ENCODE data around the gene ABHD17B. TPM values are rescaled to one million over a fixed set of nuclear protein-coding genes. Genes with fewer than 3 reads are reported as not detected.

Gene ABHD17B
- total RNA-seq, 1 experiment from 2014 or later = 48.2 TPM

DNA sequence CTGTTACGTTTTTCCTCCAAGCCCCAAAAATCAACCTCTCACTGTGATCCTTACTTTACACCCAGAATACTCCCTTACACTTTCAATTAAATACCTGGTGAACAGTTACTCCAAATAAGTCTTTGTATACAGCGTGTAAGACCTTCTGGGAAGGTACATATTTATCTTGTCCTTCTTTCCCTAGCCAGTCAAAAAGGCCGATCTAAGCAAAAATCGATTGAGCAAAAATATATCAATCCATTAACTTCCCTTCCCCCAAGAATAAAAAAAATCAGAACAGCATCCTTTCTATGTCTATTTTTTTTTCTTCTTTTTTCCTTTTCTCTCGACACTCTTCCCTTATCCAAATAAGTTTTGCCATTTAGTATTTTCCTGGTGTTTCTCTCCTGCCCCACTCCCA lies 71.3 kb downstream of the ABHD17B start:
- H3K27me3 ChIP-seq = no peaks in the 10 kb centered on the region
- DNase-seq = no peak
- H3K27ac ChIP-seq = no peak overlapping the region
- no peak overlapping the region for H3K4me3 ChIP-seq
- H3K4me1 ChIP-seq = no peaks in the 10 kb centered on the region
- H3K36me3 ChIP-seq = no peaks in the 10 kb centered on the region; the same call in 1 of the 2 replicates
- peaks cover 3% of the 10 kb centered on the region for H3K9me3 ChIP-seq (replicated peaks)

DNA sequence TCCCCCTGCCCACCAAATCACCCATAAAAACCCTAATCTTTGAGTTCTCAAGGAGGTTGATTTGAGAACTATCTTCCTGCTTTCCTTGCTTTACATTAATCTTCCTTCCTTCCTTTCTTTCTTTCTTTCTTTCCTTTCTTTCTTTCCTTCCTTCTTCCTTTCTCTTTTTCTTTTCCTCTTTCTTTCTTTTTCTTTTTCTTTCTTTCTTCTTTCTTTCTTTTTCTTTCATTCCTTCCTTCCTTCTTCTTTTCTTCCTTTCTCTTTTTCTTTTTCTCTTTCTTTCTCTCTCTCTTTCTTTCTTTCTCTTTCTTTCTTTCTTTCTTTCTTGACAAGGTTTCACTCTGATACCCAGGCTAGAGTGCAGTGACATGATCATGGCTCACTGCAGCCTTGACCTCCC lies 75.4 kb downstream of the ABHD17B start:
- Histone ChIP-seq H3K4me1 (peaks cover 9% of the 10 kb centered on the region), H3K4me3 (no peak overlapping the region), H3K36me3 (no peaks in the 10 kb centered on the region; the same call in 1 of the 2 replicates), H3K27me3 (no peaks in the 10 kb centered on the region), H3K27ac (no peak overlapping the region), H3K9me3 (replicated peaks) (peaks cover 7% of the 10 kb centered on the region)
- DNase-seq = no peak

DNA sequence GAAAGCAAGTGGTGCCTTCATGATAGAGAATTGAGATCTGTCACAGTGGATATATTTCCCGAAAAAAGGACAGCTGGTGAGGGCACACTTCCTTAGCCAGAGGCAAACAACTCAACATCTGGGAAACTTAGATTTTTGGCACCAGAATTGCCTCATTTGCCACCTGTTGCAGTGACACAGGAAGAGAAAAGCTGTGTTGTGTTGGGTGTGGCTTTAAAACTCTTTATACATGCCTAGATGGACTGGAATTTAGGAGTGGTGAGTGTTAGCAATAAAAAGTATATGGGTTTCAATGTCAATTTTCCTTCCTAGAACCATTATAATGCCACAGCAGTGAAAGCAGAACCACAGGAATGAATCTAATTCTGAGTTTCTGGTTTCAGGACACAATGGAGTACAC lies 80.1 kb downstream of the ABHD17B start:
- H3K27ac ChIP-seq = peak overlapping the region; percentile 59
- H3K27me3 ChIP-seq = no peaks in the 10 kb centered on the region
- peak; percentile 65 to 93 for DNase-seq
- H3K4me3 ChIP-seq = no peak overlapping the region
- H3K9me3 ChIP-seq (replicated peaks) = peaks cover 7% of the 10 kb centered on the region
- H3K4me1 ChIP-seq = peaks cover 15% of the 10 kb centered on the region
- no peaks in the 10 kb centered on the region; the same call in 1 of the 2 replicates for H3K36me3 ChIP-seq

DNA sequence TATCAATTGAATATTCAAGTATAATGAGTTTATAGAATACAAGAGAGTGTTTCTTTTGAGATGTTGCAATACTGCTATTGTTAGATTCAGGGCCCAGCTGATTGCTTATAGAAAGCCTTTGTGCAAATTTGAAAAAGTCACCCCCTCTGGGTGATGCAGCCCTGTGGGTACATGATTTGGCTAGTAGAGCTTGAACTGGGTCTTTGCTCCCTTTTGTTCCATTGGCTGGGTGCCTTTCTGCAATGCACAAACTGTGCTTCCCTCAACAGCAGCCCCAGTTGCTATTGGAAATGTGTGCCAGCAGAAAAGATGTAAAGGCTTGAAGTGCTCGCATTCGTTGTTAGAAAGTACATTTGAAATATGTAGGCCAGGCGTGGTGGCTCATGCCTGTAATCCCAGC lies 80.8 kb downstream of the ABHD17B start:
- Histone ChIP-seq H3K9me3 (replicated peaks) (peaks cover 7% of the 10 kb centered on the region), H3K36me3 (no peaks in the 10 kb centered on the region; the same call in 1 of the 2 replicates), H3K4me1 (peaks cover 15% of the 10 kb centered on the region), H3K4me3 (no peak overlapping the region), H3K27me3 (no peaks in the 10 kb centered on the region), H3K27ac (peak overlapping the region; percentile 59)
- DNase-seq = peak in 1 of 2 experiments; percentile 42

DNA sequence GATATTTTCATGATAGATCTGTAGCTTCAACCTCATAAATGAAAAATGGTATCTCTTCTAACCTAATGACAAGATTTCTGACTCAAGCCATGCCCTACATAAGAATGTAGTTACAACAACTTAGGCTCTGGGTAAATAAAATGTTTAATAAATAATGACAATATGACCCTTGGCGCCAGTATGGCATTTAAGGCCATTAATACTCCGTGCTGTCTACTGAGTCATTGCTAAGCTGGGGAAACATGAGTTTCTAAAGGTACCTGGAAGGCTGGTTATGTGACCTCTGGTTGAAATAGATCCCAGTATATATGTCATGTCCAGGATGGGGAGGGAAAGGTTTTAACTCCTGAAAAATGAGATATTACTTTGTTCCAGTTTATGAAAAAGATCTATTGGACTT lies 84.7 kb downstream of the ABHD17B start:
- no peaks in the 10 kb centered on the region for H3K27me3 ChIP-seq
- H3K9me3 ChIP-seq (replicated peaks) = no peaks in the 10 kb centered on the region
- no peak for DNase-seq
- no peak overlapping the region for H3K27ac ChIP-seq
- no peaks in the 10 kb centered on the region for H3K36me3 ChIP-seq
- H3K4me3 ChIP-seq = no peak overlapping the region
- peaks cover 24% of the 10 kb centered on the region for H3K4me1 ChIP-seq

DNA sequence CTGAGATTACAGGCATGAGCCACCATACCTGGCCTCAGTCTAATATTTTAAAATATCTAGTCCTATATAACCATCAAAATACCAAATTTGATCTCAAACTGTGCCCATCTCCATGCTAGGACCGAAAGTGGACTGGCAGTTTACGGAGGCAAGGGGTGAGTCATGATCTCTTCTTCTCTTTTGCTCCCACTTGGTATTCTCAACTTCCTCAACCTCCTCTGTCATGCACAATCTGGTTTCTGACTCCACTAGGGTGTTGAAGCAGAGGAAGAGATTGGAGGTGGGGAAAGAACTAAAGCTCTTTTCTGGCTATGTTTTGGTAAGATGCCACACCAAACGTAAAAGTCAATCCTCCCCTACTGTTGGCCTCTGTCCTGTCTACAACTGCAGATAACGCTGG lies 86.7 kb downstream of the ABHD17B start:
- Histone ChIP-seq H3K27ac (no peak overlapping the region), H3K4me3 (no peak overlapping the region), H3K27me3 (no peaks in the 10 kb centered on the region), H3K9me3 (replicated peaks) (no peaks in the 10 kb centered on the region), H3K36me3 (no peaks in the 10 kb centered on the region), H3K4me1 (peaks cover 13% of the 10 kb centered on the region)
- DNase-seq = no peak

DNA sequence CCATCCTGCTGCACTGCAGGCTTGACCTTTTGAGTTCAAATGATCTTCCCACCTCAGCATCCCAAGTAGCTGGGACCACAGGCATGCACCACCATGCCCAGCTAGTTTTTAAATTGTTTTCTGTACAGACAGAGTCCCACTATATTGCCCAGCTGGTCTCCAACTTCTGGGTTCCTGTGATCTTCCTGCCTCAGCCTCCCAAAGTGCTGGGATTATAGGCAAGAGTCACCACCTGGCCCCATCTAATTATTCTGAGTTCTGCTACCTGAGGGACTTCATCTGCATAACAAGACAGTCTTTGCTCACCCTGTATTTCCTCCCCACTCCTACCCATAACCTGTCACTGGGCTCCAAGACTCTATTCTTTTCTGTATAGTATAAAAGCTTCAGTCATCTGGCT lies 88.1 kb downstream of the ABHD17B start:
- H3K27me3 ChIP-seq = no peaks in the 10 kb centered on the region
- no peak for DNase-seq
- no peak overlapping the region for H3K27ac ChIP-seq
- no peak overlapping the region for H3K4me3 ChIP-seq
- no peaks in the 10 kb centered on the region for H3K9me3 ChIP-seq (replicated peaks)
- H3K4me1 ChIP-seq = peaks cover 13% of the 10 kb centered on the region
- H3K36me3 ChIP-seq = no peaks in the 10 kb centered on the region

DNA sequence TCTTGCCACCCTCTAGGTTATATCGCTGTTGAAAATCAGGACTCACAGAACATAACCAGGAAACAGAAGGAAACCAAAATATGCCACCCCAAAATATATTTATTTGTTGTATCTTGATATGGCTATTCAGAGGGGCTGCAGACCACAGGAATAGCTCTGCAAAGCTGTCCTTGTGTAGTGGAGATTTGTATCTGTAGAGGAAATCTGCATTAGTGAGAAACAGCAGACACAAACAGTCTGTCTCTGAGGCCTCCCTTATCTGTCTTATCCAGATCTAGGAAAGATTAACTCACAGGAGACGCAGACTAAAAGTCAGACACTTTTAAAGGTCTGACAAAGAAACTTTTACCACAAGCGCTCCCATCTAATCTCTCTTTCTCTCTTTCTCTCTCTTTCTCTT lies 88.5 kb downstream of the ABHD17B start:
- peak in 1 of 2 experiments; percentile 30 for DNase-seq
- Histone ChIP-seq H3K27me3 (no peaks in the 10 kb centered on the region), H3K27ac (no peak overlapping the region), H3K4me1 (peaks cover 13% of the 10 kb centered on the region), H3K9me3 (replicated peaks) (no peaks in the 10 kb centered on the region), H3K4me3 (no peak overlapping the region), H3K36me3 (no peaks in the 10 kb centered on the region)

DNA sequence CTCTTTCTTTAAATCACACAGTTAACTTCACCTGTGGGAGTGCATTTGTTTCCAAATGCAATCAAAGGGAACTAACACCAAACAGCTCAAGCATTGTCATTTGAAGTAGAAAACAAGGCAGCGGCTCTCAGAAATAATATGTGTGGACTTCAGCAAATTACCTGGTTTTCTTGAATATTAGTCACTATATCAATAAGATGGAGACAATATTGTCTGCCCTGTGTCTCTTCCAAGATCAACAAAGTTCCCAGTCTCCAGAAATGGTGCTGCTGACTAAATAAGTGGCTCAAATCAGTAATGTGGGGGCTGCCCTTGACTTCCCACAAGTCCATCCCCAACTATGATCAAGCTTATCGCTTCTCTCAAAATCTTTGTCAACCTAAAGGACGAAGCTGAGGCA lies 89.6 kb downstream of the ABHD17B start:
- DNase-seq = no peak
- no peaks in the 10 kb centered on the region for H3K9me3 ChIP-seq (replicated peaks)
- no peaks in the 10 kb centered on the region for H3K36me3 ChIP-seq
- H3K27ac ChIP-seq = no peak overlapping the region
- peaks cover 13% of the 10 kb centered on the region for H3K4me1 ChIP-seq
- H3K4me3 ChIP-seq = no peak overlapping the region
- H3K27me3 ChIP-seq = no peaks in the 10 kb centered on the region

DNA sequence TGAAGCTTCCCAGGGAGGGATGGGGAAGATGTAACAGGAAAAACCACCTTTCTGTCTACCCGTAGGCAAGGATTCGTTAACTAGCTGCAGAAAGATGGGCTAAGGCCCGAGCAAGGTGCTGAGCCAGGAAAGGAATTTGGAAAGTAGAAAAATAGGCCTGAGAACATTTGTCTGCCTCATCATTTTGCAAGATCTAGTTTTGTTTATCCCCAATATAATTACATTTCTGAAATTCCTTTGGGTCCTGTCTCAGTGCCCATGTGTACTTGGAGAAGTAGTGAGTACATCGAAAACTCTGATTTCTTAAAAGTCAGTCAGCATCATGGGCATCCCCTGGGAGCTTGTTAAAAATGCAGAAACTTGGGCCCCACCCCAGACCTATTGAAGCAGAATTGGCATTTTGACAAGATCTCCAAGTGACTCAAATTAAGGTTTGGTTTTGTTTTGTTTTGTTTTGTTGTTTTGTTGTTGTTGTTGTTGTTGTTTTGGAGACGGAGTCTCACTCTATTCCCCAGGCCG lies 90.5 kb downstream of the ABHD17B start:
- Histone ChIP-seq H3K4me1 (peaks cover 13% of the 10 kb centered on the region), H3K27me3 (no peaks in the 10 kb centered on the region), H3K9me3 (replicated peaks) (no peaks in the 10 kb centered on the region), H3K27ac (no peak overlapping the region), H3K4me3 (no peak overlapping the region), H3K36me3 (no peaks in the 10 kb centered on the region)
- DNase-seq = no peak

DNA sequence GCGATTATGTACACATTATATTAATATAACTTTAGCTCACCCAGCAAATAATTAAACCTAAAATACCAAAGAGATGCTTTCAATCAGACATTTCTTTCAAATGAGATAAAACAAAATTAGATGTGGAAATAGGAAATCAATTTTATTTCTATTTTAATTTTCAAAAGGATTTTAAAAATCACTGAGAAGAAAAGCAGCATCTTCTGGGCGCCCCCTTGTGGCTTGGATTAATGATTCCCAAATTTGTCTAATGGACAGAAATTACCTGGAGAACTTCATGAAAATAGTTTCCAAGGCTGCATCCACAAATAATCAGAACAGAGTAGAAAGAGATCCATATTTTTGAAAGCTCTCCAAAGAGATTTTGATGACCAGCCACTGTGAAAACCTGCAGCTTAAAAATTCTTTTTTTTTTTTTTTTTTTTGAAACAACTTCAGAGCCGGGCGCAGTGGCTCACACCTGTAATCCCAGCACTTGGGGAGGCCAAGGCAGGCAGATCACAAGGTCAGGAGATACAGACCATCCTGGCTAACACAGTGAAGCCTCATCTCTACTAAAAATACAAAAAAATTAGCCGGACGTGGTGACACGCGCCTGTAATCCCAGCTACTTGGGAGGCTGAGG lies 91.8 kb downstream of the ABHD17B start:
- Histone ChIP-seq H3K4me1 (peaks cover 13% of the 10 kb centered on the region), H3K27me3 (no peaks in the 10 kb centered on the region), H3K27ac (no peak overlapping the region), H3K4me3 (no peak overlapping the region), H3K36me3 (no peaks in the 10 kb centered on the region), H3K9me3 (replicated peaks) (no peaks in the 10 kb centered on the region)
- peak; percentile 27 to 71 for DNase-seq

DNA sequence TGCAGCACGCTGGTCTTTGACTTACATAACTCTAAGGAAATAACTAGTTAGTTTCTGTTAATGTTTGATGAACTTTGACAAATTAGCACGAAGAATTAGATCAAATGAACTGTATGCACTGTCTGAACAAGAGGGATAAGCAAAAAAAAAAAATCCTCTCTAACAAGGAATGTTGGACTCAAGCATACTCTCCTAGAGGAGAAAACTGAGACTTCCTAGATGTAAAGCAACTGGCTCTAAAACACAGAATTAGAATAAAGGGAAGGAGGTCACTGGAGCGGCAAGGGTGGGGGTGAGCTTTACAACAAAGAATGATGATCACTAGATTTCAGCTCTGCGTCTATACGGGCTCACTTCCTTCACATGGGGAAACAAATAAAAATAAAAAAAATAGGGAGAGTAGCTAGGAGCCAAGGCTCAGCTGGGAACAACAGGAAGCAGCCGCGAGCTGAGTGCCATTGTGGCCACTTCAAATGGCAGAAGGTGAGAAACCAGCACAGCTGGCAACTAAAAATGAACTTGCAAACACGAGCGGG lies 94.0 kb downstream of the ABHD17B start:
- Histone ChIP-seq H3K27ac (no peak overlapping the region), H3K9me3 (replicated peaks) (no peaks in the 10 kb centered on the region), H3K27me3 (no peaks in the 10 kb centered on the region), H3K4me1 (peaks cover 8% of the 10 kb centered on the region), H3K4me3 (no peak overlapping the region), H3K36me3 (no peaks in the 10 kb centered on the region)
- peak; percentile 15 to 53 for DNase-seq

Other genes with a start within 250 kb of the ABHD17B start
- gene CEMIP2, start 142.7 kb downstream of the ABHD17B start, total RNA-seq (2014; rRNA removed; shearing (Covaris generic)) = 41.0 and 42.2 TPM in 2 replicates
- 26.4 and 28.3 TPM in 2 replicates for gene C9orf85, start 446 bp upstream of the ABHD17B start, total RNA-seq (2014; rRNA removed; shearing (Covaris generic))
- gene C9orf57, start 149.4 kb upstream of the ABHD17B start, total RNA-seq (2014; rRNA removed; shearing (Covaris generic)) = not detected in 2 replicates
- gene GDA, start 238.2 kb upstream of the ABHD17B start, total RNA-seq (2014; rRNA removed; shearing (Covaris generic)) = not detected in 2 replicates

Data from SJCRH30 (cell line).